ENCODE data around the gene FBXO41.

DNA sequence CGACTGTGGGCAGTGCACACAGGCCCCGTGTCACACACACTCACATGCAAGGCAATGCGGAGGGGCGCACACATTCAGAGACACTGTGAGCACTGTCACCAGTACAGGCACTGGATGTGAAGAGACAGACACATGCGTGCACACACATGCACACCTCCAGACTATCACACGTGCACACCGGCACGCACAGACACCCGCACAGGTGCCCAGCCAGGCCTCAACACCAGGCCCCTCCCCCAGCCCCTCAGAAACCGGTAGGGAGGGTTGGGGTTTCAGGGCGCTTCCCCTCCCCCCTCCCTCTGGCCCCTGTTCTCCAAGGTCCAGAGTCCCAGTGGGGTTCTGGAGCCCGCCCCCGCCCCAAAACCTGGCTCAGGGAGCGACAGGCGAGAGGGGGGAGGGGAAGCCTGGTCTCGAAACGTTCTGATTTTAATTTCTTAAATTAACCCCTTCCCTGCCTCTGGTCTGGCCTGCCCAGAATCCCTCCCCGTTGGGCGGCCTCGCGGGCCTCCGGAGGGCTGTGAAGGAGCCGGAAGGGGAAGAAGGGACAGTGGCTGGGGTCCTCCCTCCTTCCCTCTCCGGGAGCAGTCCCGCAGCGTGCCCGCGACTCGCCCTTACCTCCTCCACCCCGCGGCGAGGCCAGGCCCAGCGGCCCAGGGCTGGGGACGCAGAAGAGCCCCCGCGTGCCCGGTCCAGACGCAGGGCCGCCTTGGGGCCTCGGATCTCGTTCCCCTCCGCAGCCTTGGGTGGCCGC, 558 bp downstream of the FBXO41 start:
- TF ChIP-seq, protein P1, sequence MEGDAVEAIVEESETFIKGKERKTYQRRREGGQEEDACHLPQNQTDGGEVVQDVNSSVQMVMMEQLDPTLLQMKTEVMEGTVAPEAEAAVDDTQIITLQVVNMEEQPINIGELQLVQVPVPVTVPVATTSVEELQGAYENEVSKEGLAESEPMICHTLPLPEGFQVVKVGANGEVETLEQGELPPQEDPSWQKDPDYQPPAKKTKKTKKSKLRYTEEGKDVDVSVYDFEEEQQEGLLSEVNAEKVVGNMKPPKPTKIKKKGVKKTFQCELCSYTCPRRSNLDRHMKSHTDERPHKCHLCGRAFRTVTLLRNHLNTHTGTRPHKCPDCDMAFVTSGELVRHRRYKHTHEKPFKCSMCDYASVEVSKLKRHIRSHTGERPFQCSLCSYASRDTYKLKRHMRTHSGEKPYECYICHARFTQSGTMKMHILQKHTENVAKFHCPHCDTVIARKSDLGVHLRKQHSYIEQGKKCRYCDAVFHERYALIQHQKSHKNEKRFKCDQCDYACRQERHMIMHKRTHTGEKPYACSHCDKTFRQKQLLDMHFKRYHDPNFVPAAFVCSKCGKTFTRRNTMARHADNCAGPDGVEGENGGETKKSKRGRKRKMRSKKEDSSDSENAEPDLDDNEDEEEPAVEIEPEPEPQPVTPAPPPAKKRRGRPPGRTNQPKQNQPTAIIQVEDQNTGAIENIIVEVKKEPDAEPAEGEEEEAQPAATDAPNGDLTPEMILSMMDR (IDR thresholded peaks at IDR 0.05), result no peak
- no peak for TF ChIP-seq POLR2A (IDR thresholded peaks at IDR 0.05)

Data from tibial nerve (tissue), 3 donors.